Skeletal muscle satellite cell (primary cell): ENCODE measurements around the gene PLEKHN1.

Experiments
- H3K27me3 ChIP-seq: 2 replicates; pipeline ENCODE4 v1.7.0; 2013; ENCODE audit warnings: low read length; ENCODE audit not compliant: control insufficient read depth, insufficient read depth
- H3K36me3 ChIP-seq: 2 replicates; pipeline ENCODE4 v1.7.0; 2013; ENCODE audit warnings: mild to moderate bottlenecking, control low read depth, low read length; ENCODE audit not compliant: insufficient read depth
- H3K4me1 ChIP-seq: 2 replicates; pipeline ENCODE4 v1.7.0; 2013; ENCODE audit warnings: low read length; ENCODE audit not compliant: control insufficient read depth, insufficient read depth
- H3K4me2 ChIP-seq: 2 replicates; pipeline ENCODE4 v1.7.0; 2013; ENCODE audit warnings: mild to moderate bottlenecking, low read length
- H3K4me3 ChIP-seq: 2 replicates; pipeline ENCODE4 v1.7.0; 2013; ENCODE audit warnings: low read length
- H3K9ac ChIP-seq: 2 replicates; pipeline ENCODE4 v1.7.0; 2013; ENCODE audit warnings: mild to moderate bottlenecking, low read depth, low read length, moderate library complexity
- H3K9me3 ChIP-seq: replicated peaks from 2 replicates; pipeline ENCODE4 v1.7.0; 2013; ENCODE audit warnings: mild to moderate bottlenecking, control low read depth, low read length

The PLEKHN1 gene

DNA sequence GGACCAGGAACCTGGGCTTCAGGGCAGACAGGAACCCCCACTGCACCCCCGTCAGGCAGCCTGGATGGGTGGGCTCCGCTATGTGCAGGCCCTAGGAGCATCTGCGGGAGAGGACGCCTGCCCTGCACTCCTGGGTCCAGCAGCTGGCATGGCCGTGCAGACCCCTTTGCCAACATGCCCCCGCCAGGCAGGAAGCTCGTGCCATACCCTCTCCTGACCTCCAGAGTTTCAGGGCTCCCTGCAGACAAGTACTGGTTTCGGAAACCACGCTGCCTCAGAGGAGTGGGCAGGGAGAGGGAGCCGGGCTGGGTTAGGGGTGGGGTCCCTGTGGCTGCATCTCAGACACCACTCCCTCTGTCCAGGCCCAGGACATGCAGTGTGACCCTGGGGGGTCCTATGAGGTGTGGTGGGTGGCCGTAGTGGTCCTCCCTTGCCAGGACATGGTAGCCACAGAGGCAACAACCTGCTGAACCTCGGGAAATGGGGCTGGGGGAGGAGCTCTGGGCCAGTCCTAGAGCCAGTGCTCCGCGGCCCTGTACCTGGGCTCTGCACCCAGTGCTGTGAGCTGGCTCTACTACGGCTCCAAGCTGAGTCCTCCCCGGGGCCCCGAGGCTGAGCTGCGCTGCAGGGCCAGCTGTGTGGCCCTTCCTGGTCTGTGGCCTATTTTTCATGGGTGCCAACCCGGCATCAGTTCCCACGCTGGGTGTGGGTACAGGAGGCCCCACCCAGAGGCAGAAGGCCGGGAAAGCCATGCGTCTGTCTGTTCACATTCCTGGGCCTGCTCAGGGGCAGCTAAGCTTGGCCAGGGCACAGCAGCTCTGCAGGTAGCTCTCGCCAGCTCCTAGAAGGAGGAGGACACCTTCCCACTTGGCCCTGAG, 1.4 kb downstream of the PLEKHN1 start:
- Histone ChIP-seq H3K9me3 (no peaks in the 10 kb centered on the region), H3K4me2 (peak overlapping the region; percentile 100), H3K36me3 (peaks cover 15% of the 10 kb centered on the region), H3K4me3 (no peak overlapping the region), H3K9ac (no peak overlapping the region), H3K4me1 (peaks cover 17% of the 10 kb centered on the region), H3K27me3 (peaks cover 16% of the 10 kb centered on the region)

DNA sequence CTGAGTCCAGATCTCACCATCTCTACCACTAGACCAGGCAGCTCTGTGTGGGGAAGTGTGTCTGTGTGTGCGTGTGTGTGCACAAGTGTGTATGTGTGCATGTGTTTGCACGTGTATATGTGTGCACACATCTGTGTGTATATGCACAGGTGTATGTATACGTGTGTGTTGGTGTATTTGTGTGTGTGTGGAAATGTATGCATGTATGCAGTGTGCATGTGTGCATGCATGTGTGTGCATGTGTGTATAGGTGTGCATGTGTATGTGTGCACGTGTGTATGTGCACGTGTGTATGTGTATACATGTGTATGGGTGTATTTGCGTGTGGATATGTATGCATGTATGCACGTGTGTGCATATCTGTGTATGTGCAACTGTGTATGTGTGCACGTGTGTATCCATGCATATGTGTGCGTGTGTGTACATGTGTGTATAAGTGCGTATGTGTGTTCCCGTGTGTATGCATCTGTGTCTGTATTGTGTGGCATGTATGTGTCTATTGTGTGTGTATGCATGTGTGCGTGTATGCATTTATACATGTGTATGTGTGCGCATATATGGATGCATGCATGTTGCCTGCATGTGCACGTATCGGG, 3.1 kb downstream of the PLEKHN1 start:
- H3K4me2 ChIP-seq, result no peak overlapping the region
- no peak overlapping the region for H3K4me3 ChIP-seq
- H3K9ac ChIP-seq, result no peak overlapping the region
- no peaks in the 10 kb centered on the region for H3K9me3 ChIP-seq
- H3K36me3 ChIP-seq, result no peaks in the 10 kb centered on the region
- H3K27me3 ChIP-seq, result peaks cover 20% of the 10 kb centered on the region
- peaks cover 17% of the 10 kb centered on the region for H3K4me1 ChIP-seq

DNA sequence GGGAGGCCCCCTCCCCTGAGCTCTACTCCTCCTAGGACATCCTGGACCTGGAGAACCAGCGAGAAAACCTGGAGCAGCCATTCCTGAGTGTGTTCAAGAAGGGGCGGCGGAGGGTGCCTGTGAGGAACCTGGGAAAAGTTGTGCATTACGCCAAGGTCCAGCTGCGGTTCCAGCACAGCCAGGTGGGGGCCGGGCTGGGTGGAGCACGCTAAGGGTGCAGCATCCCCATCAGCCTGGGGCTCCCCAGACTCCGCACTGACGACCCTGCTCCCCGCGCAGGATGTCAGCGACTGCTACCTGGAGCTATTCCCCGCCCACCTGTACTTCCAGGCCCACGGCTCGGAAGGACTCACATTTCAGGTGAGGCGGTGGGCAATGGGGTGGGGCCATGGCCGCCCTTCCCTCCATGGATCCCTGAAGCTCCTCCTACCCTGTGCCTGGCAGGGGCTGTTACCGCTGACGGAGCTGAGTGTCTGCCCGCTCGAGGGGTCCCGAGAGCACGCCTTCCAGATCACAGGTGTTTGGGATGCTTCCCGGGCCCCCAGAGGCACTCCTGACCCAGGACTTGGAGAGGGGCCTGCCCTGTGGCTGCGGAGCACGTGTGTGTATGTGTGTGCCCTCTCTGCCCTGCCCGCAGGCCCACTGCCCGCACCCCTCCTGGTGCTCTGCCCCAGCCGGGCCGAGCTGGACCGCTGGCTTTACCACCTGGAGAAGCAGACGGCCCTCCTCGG, 4.1 kb downstream of the PLEKHN1 start:
- no peaks in the 10 kb centered on the region for H3K9me3 ChIP-seq
- H3K27me3 ChIP-seq, result peaks cover 21% of the 10 kb centered on the region
- H3K4me1 ChIP-seq, result peaks cover 17% of the 10 kb centered on the region
- H3K4me3 ChIP-seq, result no peak overlapping the region
- H3K36me3 ChIP-seq, result no peaks in the 10 kb centered on the region
- H3K4me2 ChIP-seq, result no peak overlapping the region
- no peak overlapping the region for H3K9ac ChIP-seq

DNA sequence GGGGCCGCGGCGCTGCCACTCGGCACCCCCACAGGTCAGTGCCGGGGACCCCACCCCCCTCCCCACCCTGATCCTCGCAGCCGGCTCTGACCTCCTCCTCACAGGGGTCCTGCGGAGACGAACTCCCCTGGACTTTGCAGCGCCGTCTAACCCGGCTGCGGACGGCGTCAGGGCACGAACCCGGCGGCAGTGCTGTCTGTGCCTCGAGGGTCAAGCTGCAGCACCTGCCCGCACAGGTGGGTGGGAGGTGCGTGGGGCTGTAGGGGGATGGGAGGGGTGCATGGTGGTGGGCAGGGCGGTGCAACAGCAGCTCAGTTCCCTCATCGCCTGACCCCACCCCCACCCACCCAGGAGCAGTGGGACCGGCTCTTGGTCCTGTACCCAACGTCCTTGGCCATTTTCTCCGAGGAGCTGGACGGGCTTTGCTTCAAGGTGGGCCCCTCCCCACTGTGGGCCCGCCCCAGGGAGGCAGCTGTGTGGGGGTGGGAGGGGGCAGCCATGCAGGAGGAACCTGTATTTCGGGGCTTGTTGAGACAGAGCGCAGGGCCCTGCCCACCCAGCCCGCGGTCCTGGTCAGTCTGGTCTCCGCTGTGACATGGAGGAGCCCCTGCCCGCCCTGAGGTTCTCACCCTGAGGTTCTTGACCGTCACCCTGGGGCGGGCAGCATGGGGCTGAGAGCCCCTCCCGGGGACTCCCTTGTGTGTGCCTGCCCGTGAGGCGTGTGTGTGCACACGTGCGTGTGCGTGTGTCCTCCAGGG, 4.9 kb downstream of the PLEKHN1 start:
- Histone ChIP-seq H3K9me3 (no peaks in the 10 kb centered on the region), H3K36me3 (no peaks in the 10 kb centered on the region), H3K4me2 (no peak overlapping the region), H3K4me3 (no peak overlapping the region), H3K9ac (no peak overlapping the region), H3K4me1 (peaks cover 16% of the 10 kb centered on the region), H3K27me3 (peaks cover 26% of the 10 kb centered on the region)

DNA sequence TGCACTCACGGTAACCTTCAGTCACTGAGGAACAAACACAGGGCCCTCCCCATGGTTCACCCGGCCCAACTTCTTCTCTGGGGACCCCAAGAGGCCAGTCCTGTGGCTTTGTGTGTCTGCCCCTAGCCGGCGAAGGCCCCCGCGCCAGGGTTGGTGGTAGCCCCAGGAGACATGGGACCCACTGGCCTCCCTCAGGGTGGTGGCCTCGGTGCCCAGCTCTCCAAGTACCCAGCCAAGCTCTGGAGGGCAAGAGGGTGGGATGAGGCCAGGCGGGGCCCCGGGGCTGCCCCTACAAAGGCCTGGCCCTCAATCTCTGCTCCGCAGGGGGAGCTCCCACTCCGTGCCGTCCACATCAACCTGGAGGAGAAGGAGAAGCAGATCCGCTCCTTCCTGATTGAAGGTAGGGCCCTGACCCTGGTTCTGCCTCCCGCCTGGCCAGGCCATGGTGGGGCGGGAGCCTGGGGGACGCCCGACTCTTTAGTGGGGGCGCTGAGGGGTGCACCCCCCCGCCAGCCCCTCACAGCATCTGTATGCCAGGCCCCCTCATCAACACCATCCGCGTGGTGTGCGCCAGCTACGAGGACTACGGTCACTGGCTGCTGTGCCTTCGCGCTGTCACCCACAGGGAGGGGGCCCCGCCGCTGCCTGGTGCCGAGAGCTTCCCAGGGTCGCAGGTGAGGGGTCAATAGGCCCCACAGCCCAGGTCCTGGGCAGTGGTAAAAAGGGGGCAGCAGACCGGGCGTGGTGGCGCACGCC, 5.6 kb downstream of the PLEKHN1 start:
- no peaks in the 10 kb centered on the region for H3K9me3 ChIP-seq
- H3K36me3 ChIP-seq, result no peaks in the 10 kb centered on the region
- H3K4me2 ChIP-seq, result no peak overlapping the region
- no peak overlapping the region for H3K4me3 ChIP-seq
- H3K9ac ChIP-seq, result no peak overlapping the region
- peaks cover 26% of the 10 kb centered on the region for H3K27me3 ChIP-seq
- H3K4me1 ChIP-seq, result peaks cover 13% of the 10 kb centered on the region

DNA sequence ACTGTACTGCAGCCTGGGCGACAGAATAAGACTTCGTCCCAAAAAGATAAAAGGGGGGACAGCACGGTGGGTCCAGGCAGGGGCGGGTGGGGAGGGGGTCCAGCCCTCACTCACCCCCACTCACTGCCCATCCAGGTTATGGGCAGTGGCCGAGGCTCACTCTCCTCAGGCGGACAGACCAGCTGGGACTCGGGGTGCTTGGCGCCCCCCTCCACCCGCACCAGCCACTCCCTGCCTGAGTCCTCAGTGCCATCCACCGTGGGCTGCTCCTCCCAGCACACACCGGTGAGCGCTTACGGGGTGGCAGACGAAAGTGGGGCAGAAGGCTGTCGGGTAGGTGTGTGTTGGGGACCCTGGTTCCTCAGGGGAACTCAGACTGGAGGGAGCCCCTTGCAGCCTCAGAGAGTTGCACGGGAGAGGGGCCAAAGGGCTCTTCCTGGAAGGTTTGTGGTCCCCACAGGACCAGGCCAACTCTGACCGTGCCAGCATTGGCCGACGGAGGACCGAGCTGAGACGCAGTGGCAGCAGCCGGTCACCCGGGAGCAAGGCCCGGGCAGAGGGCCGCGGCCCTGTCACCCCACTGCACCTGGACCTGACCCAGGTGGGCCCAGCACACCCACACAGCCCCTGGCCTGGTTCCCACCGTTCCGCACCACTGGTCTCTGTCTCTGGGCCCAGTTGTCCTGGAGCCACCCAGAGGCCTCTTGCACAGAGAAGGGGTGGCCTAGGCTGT, 6.6 kb downstream of the PLEKHN1 start:
- Histone ChIP-seq H3K27me3 (peaks cover 26% of the 10 kb centered on the region), H3K4me2 (no peak overlapping the region), H3K4me1 (peaks cover 7% of the 10 kb centered on the region), H3K36me3 (no peaks in the 10 kb centered on the region), H3K9me3 (no peaks in the 10 kb centered on the region), H3K9ac (no peak overlapping the region), H3K4me3 (no peak overlapping the region)

DNA sequence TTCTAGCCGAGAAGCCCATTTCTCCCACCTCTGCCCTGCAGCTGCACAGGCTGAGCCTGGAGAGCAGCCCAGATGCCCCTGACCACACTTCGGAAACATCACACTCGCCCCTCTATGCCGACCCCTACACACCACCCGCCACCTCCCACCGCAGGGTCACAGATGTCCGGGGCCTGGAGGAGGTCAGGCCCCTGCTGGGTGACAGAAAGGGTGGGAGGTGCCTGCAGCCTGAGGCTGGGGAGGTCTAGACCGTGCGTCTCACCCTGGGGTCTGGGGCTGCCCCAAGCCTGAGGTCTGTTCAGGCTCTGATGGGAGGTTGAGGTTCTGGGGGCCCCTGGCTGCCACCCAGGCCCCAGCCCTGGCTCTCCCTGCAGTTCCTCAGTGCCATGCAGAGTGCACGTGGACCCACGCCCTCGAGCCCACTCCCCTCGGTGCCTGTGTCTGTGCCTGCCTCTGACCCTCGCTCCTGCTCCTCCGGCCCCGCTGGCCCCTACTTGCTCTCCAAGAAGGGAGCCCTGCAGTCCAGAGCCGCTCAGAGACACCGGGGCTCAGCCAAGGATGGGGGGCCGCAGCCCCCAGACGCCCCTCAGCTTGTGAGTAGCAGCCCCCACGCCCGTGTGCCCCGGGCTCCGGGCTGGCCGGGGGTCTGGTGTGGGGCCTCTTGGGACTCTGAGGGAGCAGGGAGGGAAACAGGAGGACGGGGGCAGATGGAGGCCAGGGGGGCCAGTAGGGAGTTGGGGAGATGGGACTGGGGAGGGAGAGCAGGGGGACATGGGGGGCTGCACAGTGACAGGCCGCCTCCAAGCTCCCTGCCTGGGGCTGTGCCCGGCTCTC, 7.4 kb downstream of the PLEKHN1 start:
- Histone ChIP-seq H3K4me3 (no peak overlapping the region), H3K9ac (no peak overlapping the region), H3K4me1 (peaks cover 7% of the 10 kb centered on the region), H3K27me3 (peaks cover 26% of the 10 kb centered on the region), H3K36me3 (no peaks in the 10 kb centered on the region), H3K9me3 (no peaks in the 10 kb centered on the region), H3K4me2 (no peak overlapping the region)

DNA sequence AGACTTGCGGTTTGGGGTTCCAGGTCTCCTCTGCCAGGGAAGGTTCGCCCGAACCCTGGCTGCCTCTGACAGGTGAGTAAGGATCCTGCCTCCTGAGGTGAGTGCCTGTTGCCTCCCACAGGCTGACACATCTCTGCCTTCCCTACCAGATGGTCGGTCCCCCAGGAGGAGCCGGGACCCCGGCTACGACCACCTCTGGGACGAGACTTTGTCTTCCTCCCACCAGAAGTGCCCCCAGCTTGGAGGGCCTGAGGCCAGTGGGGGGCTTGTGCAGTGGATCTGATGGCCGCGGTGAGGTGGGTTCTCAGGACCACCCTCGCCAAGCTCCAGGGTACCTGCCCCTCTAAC, 8.0 kb downstream of the PLEKHN1 start:
- no peaks in the 10 kb centered on the region for H3K36me3 ChIP-seq
- no peak overlapping the region for H3K4me2 ChIP-seq
- H3K9ac ChIP-seq, result no peak overlapping the region
- no peak overlapping the region for H3K4me3 ChIP-seq
- no peaks in the 10 kb centered on the region for H3K9me3 ChIP-seq
- peaks cover 26% of the 10 kb centered on the region for H3K27me3 ChIP-seq
- H3K4me1 ChIP-seq, result peaks cover 7% of the 10 kb centered on the region

DNA sequence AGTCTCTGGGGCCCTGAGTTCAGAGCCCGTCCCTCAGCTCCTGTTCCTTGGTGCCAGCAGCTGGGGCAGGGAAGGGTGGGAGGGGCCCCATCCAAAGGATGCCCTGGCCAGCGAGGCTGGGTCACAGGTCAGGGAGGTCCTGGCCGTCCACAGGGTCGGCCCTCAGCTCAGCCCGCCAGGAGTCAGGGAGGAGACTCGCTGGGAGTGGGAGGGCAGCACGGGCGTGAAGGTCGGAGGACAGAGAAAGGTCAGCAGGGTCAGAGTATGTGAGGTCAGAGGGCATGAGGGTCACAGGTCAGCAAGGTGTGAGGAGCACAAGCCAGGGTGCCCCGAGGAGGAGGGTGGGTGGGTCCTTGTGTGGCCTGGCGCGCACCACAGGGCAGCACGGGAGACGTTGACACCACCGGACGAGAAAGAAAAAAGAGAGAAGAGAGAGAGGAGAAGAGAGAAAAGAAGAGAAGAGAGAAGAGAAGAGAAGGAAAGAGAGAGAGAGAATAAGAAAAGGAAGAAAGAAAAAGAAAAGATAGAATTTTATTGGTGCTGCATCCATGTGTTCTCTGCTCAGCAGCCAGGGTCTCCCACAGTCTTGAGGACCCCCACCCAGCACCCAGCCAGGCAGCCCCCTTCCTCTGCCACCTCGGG, 8.5 kb downstream of the PLEKHN1 start:
- Histone ChIP-seq H3K4me2 (no peak overlapping the region), H3K4me1 (peaks cover 7% of the 10 kb centered on the region), H3K9ac (no peak overlapping the region), H3K9me3 (no peaks in the 10 kb centered on the region), H3K36me3 (no peaks in the 10 kb centered on the region), H3K27me3 (peaks cover 30% of the 10 kb centered on the region), H3K4me3 (no peak overlapping the region)
